ENCODE results near the gene ZNF697.

DNA sequence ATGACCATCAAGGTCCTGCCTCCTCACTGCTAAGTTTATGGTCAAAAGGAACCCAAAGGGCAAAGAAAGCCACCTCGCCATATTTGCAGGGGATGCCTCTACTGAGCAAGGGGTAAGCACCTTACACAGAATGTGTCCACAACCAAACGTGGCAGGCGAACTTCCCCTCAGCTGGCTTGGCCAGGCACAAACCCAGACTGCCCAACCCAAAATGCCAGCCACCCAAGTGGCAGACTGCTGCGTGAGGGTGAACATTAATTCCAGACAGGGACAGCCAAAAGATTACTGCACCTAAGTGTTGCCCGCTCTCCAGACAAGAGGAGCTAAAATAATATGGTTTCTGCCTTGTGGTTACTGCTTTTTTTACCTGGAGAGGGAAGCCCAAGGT is 16.0 kb downstream of the ZNF697 start:
- TF ChIP-seq, protein P1, sequence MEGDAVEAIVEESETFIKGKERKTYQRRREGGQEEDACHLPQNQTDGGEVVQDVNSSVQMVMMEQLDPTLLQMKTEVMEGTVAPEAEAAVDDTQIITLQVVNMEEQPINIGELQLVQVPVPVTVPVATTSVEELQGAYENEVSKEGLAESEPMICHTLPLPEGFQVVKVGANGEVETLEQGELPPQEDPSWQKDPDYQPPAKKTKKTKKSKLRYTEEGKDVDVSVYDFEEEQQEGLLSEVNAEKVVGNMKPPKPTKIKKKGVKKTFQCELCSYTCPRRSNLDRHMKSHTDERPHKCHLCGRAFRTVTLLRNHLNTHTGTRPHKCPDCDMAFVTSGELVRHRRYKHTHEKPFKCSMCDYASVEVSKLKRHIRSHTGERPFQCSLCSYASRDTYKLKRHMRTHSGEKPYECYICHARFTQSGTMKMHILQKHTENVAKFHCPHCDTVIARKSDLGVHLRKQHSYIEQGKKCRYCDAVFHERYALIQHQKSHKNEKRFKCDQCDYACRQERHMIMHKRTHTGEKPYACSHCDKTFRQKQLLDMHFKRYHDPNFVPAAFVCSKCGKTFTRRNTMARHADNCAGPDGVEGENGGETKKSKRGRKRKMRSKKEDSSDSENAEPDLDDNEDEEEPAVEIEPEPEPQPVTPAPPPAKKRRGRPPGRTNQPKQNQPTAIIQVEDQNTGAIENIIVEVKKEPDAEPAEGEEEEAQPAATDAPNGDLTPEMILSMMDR (IDR thresholded peaks at IDR 0.05): no peak
- no peak for TF ChIP-seq POLR2A (IDR thresholded peaks at IDR 0.05)
